ENCODE measurements around the gene PNMT.

PNMT gene

GRCh38 chr17:39701784-39702422 lies 33.6 kb downstream of the PNMT start:
- Histone ChIP-seq H3K36me3 (no peaks in the 10 kb centered on the region), H3K27me3 (peaks cover 50% of the 10 kb centered on the region), H3K4me1 (no peaks in the 10 kb centered on the region), H3K9me3 (no peaks in the 10 kb centered on the region), H3K4me3 (ENCODE audit: low read depth, low read length) (no peak overlapping the region)
- TF ChIP-seq CTCF (IDR thresholded peaks at IDR 0.05; ENCODE audit: low read depth, low read length): no peak
- no peak for DNase-seq

GRCh38 chr17:39702901-39703893 lies 34.9 kb downstream of the PNMT start:
- peaks cover 50% of the 10 kb centered on the region for H3K27me3 ChIP-seq
- DNase-seq: no peak
- no peak overlapping the region for H3K4me3 ChIP-seq (ENCODE audit: low read depth, low read length)
- no peaks in the 10 kb centered on the region for H3K9me3 ChIP-seq
- no peaks in the 10 kb centered on the region for H3K36me3 ChIP-seq
- H3K4me1 ChIP-seq: no peaks in the 10 kb centered on the region
- no peak for TF ChIP-seq CTCF (IDR thresholded peaks at IDR 0.05; ENCODE audit: low read depth, low read length)

GRCh38 chr17:39703913-39704312 lies 35.7 kb downstream of the PNMT start:
- TF ChIP-seq CTCF (IDR thresholded peaks at IDR 0.05; ENCODE audit: low read depth, low read length): no peak
- H3K4me1 ChIP-seq: no peaks in the 10 kb centered on the region

GRCh38 chr17:39704821-39705551 lies 36.7 kb downstream of the PNMT start:
- Histone ChIP-seq H3K27me3 (peaks cover 38% of the 10 kb centered on the region), H3K36me3 (no peaks in the 10 kb centered on the region), H3K4me3 (ENCODE audit: low read depth, low read length) (no peak overlapping the region), H3K9me3 (no peaks in the 10 kb centered on the region), H3K4me1 (no peaks in the 10 kb centered on the region)
- DNase-seq: no peak
- TF ChIP-seq CTCF (IDR thresholded peaks at IDR 0.05; ENCODE audit: low read depth, low read length): no peak

More at GRCh38 chr17:39703913-39704312, 35.7 kb downstream of the PNMT start:
- H3K27me3 ChIP-seq: peaks cover 49% of the 10 kb centered on the region
- H3K36me3 ChIP-seq: no peaks in the 10 kb centered on the region
- H3K9me3 ChIP-seq: no peaks in the 10 kb centered on the region
- H3K4me3 ChIP-seq (ENCODE audit: low read depth, low read length): no peak overlapping the region
- no peak for DNase-seq

- peaks cover 30% of the 10 kb centered on the region for H3K27me3 ChIP-seq
- no peaks in the 10 kb centered on the region for H3K4me1 ChIP-seq
- DNase-seq: no peak
- H3K4me3 ChIP-seq (ENCODE audit: low read depth, low read length): no peak overlapping the region
- H3K9me3 ChIP-seq: no peaks in the 10 kb centered on the region
- no peaks in the 10 kb centered on the region for H3K36me3 ChIP-seq
- no peak for TF ChIP-seq CTCF (IDR thresholded peaks at IDR 0.05; ENCODE audit: low read depth, low read length)
These were observed 37.6 kb downstream of the PNMT start for GRCh38 chr17:39705786-39706348.

All from BE2C (cell line).